HS-27A (cell line): ENCODE measurements around the gene SLC4A9.
"Not testable (repeated sequence)": the region's sequence is repeated elsewhere in the genome, so short reads cannot be mapped to it uniquely, and the experiment has no call there.

ENCODE experiments used
- DNase-seq: peaks from one replicate; pipeline ENCODE4 v3.0.0-alpha.2; 2012; ENCODE audit warnings: low read depth, missing footprints

Gene SLC4A9

GRCh38 chr5:140339636-140340035 is 20.4 kb upstream of the SLC4A9 start:
- DNase-seq, result no peak

DNA sequence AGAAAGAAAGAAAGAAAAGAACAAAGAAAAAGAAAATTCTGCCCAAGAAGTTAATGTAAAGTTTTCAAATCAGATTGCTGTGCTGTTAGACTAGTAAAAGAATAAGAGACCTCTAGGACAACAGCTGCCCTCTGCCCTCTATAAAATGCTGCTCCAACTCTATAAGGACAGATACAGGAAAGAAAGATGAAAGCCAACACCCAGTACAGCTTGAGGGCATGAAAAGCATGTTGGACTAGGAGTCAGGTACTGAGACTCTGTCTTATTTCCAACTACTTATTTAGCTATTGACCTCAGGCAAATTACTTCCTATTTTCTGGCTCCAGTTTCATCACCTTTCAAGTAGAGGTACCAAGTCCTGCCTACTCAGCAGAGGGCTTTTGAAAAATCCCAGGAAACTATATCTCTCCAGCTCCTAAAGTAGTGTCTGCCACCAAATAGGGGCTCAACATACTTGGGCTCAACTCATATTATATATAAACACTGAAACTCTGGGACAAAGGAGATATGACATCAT is 19.3 kb upstream of the SLC4A9 start:
- DNase-seq, result no peak

- DNase-seq, result no peak
These were observed 18.4 kb upstream of the SLC4A9 start for GRCh38 chr5:140341591-140341990.

- DNase-seq, result no peak
These were observed 17.7 kb upstream of the SLC4A9 start for GRCh38 chr5:140342287-140342686.

DNA sequence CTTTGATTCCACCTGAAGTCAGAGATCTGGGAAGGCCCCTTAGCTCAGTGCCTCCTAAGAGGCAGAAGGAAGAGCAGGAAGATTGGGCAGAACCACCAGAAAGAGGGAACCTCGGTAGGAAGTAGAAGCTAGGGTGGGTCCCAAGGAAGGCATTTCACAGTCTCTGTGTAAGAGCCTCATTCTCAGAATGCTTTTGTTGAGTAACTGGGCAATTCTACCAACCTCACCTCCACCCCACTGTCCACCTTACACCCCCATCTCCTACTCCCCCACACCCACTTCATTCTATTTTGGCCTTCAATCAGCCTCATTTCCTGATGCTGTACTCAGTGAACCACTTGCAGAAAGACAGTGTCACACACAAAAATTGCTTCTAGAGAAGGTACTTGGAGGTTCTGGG is 17.1 kb upstream of the SLC4A9 start:
- DNase-seq, result no peak

GRCh38 chr5:140343849-140344248 is 16.1 kb upstream of the SLC4A9 start:
- not testable (repeated sequence) for DNase-seq

DNA sequence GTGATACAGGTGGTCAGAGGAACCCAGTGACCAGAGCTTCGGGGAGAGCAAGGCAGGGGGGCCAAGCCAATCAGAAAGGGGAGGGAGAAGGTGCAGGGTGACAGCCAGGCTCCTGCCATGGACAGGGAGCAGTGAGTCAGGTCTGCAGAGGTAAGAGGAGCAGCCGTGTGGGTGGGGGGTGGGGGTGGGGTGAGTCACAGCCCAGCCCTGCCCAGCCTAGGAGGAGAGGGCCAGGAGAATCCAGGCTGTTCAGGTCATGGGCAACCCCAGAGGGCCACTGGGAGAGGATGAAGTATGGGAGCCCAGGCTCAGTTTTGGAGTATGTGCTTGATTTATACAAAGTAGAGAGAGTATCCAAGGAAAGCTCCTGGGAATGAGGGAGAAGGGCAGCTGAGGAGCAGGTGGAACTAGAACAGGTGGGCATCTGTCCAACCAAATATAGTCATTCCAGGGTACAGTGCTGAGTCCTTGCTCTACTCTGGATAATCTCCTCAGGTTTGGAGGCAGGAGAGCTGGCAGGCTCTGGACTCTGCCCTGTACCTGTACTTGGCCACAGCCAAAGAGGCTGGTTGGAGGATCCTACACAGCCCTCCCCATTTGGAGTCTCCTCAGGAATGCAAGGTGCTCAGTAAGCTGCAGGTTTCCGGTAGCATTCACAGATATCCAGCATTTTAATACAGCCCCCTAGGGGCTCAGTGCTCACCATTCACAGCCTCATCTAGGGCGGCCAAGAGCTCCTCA is 15.1 kb upstream of the SLC4A9 start:
- no peak for DNase-seq

DNA sequence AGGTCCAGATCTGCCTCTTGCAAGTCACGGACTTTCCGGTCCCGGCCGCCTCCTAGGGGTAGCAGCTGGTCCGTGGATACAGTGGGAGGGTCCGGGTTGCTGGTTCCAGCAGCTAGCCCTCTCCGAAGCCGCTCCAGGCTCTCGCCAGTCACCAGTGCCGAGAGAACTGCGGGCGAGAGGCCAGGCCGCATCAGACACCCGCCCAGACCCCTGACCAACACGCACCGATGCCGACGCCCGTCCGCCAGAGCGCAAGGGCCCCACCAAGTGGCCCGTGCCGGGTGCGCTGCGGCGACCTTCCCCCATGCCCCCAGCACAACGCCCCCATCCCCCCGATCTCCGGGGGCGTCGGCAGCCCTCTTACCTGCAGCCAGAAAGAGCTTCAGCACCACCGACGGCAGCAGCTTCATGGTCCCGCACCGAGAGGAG is 14.1 kb upstream of the SLC4A9 start:
- no peak for DNase-seq

GRCh38 chr5:140346348-140347221 is 13.4 kb upstream of the SLC4A9 start, which contains the start of gene HBEGF:
TSS of gene HBEGF (minus strand) at chr5:140346603. CDS start at chr5:140346328, 275 bp downstream.
- DNase-seq, result no peak

DNA sequence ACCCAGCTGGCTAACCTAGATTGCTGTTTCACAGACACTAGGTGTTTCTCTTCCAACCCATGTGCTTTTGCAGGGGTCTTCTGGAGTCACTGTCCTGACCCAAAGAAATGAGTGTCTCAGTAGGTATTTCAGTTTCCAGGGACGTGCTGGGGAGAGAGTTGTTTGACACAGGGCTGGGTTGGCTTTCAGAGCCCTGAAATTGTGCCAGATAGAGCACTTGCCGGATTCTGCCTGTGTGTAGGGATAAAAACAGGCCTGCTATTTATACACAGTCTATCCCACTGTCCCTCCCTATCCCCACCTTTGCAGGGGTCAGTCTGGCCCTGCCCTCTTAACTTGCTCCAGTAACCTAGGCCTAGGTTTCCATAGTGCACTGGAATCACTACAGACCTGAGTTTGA is 12.6 kb upstream of the SLC4A9 start:
- no peak for DNase-seq

DNA sequence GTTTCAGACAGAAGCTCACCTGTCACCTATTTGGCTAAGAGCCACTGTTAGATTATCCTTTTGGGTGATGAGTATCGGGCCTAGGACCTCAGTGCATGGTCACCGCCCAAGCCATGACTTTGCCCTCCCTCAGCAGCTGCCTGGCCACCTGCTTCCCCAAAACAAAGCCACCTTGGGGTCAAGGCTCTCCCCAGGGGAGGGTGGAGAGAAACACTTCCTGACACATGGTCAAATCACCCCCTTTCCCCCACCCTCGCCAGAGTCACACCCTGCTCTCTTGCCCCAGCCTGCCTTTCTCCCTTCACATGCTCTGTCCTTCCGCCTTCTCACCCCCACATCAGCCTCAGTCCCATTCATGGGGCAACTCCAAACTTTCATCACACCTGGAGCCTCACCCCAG is 11.9 kb upstream of the SLC4A9 start:
- no peak for DNase-seq

DNA sequence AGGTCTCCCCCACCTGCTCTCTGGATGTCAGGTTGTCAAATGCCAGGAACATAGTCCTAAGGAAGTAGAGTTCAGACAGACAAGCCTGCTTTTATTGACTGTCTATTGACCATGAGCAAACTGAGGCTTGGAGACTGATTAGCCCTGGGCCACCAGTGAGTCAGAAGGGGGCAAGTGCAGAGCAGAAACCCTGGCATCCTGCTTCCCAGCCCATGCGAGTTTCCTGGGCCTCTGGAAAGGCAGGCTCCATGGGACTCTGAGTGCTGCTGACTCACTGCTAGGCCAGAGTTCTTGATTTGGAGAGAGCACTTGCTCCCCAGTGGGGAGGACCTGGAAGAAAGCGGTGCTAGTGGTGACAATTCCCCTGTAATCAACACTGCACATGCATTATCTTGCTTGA is 10.8 kb upstream of the SLC4A9 start:
- DNase-seq, result no peak

GRCh38 chr5:140351609-140352334 is 8.2 kb upstream of the SLC4A9 start:
- DNase-seq, result no peak

DNA sequence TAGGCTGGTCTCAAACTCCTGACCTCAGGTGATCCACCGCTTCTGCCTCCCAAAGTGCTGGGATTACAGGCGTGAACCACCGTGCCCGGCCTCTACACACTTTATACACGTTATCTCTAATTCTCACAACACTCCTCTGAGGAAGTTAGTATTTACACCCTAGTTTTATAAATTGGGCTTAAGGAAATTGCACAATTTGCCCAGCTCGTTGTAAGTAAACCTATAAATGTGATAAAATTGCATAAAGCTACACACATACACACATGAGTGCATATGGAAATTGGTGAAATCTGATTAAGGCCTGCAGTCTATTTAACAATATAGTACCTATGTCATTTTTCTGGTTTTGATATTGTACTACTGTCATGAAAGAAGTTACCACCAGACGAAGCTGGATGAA is 4.4 kb upstream of the SLC4A9 start:
- no peak for DNase-seq

DNA sequence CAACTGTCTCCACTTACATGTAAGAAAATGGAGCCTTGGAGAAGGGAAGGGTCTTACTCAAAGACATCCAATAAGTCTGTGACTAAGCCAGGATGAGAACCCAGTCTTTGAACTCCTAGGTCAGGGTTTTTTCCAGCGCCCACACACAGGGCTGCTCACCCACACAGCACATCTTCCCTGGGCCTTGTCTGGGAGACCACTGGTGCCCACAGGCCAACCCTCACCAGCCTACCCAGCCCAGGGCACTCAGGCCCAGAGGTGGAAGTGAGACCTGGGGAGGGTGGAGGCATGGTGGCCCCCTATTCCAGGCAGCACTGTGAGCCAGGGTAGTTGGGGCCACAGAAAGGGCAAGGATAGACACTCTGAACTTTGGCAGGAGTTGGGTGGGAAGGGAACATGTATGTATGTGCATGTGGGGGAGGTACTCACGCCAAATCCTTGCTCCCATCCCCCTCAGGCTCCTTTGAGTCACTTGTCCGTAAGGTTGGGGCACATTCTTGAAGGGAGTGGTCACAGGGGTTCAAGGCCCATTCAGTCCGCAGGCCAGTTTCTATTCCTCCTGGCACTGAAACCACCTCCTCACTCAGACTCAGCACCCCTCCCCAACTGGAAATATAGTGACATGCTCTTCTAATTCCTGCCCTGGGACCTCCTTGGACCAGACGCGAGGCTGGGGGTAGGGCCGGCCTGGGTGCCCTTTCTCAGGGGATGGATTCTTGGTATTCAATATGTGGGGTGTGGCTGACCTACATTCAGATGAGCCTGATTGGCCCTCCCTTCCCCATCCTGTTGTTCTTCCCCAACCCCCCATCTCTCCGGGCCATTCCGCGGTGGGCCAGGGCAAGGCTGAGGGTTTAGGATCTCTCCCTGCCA is 2.9 kb upstream of the SLC4A9 start:
- no peak for DNase-seq

DNA sequence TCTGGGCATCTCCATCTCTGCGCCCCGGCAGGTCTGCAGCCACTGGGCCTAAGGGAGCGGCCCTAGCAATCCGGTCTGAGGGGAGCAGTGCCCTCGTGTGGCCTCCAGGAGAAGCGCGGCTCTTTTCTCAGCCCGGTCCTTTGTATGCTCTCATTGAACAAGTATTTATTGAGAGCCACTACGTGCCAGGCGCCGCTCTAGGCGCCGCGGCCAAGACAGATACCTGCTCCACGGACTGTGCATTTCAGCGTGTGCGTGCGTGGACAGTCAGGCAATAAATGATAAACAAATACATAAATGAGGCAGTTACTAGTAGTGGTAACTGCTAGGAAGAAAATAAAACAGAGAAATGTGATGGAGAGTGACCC is 2.3 kb upstream of the SLC4A9 start:
- DNase-seq, result no peak

DNA sequence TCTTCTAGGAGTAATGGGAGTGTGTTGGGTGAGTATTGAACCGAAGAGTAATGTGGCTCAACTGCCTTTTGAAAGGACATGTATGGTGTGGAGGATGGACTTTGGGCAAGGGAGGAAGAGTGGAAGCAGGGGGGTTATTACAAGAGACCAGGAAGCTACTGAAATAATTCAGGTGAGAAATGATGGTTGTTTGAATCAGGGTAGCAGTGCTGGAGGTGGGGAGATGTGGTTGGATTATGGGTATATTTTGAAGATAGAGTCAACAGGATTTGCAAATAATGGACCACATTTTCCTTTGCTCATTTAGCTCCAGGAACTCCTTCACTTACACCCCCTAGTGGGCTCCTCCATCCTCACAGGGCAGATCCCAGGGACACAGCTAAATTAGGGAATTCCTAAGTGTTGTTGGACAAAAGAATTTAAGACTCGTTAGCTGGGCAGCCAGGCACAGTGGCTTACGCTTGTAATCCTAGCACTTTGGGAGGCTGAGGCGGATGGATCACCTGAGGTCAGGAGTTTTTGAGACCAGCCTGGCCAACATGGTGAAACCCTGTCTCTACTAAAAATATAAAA is 1.2 kb upstream of the SLC4A9 start:
- no peak for DNase-seq

- no peak for DNase-seq
These were observed 886 bp downstream of the SLC4A9 start for GRCh38 chr5:140360681-140361479.

DNA sequence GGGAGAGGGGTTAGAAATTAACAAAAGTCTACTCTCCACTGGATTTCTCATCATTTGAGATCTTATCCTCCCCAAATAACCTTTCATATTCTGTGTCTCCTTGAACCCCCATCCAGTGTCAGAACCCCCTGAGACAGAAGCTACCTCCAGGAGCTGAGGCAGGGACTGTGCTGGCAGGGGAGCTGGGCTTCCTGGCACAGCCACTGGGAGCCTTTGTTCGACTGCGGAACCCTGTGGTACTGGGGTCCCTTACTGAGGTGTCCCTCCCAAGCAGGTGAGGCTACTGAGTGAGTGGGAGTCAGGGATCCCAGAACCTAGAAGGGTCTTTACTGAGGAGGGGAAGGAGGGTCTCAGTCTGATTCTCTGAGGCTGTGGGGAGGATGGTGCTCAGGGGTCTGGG is 1.9 kb downstream of the SLC4A9 start:
- no peak for DNase-seq

DNA sequence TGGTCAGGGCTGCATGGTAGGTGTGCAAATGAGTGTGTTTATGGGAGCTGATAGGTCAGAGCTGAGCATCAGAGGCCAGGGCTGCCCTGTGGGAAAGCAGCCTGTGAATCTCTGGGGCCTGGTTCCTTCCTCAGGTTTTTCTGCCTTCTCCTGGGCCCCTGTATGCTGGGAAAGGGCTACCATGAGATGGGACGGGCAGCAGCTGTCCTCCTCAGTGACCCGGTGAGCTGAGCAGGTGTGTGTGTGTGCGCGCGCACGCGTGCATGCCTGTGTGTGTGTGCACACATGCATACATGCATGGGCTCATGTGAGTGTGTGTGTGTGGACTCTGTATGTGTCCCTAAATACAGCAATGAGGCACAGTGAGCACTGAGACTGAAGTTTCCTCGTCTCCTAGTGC is 2.3 kb downstream of the SLC4A9 start:
- no peak for DNase-seq
